Mesendoderm (in vitro differentiated cells): Measurements from ENCODE around the gene GREB1L.
A peak's percentile ranks its signal among the peaks of the same experiment; 100 is the strongest.

Source experiments
- DNase-seq: peaks from one replicate; pipeline ENCODE4 v3.0.0; 2013
- H2AK5ac ChIP-seq: 2 replicates; pipeline ENCODE4 v1.6.1; 2013; ENCODE audit warnings: low read length, inconsistent platforms
- H2BK120ac ChIP-seq: 2 replicates; pipeline ENCODE4 v1.6.1; 2013; ENCODE audit warnings: low read depth, mild to moderate bottlenecking, low read length, moderate library complexity, mixed read lengths
- H2BK15ac ChIP-seq: replicated peaks from 2 replicates; pipeline ENCODE4 v1.6.1; 2013; ENCODE audit warnings: low read depth, mild to moderate bottlenecking, moderate library complexity
- H2BK5ac ChIP-seq: 2 replicates; pipeline ENCODE4 v1.6.1; 2013; ENCODE audit warnings: low read length, inconsistent platforms
- H3K18ac ChIP-seq: 2 replicates; pipeline ENCODE4 v1.6.1; 2013; ENCODE audit warnings: mild to moderate bottlenecking, low read length, mixed read lengths
- H3K23ac ChIP-seq: one replicate; pipeline ENCODE4 v1.6.1; 2013; ENCODE audit warnings: low read length
- H3K27ac ChIP-seq: 2 replicates; pipeline ENCODE4 v1.5.1; 2013; ENCODE audit warnings: low read depth, mild to moderate bottlenecking, inconsistent platforms, low read length, moderate library complexity
- H3K27me3 ChIP-seq: 2 replicates; pipeline ENCODE4 v1.6.1; 2013; ENCODE audit warnings: low read length, control low read depth, mild to moderate bottlenecking, inconsistent platforms; ENCODE audit not compliant: insufficient read depth, poor library complexity
- H3K36me3 ChIP-seq: 2 replicates; pipeline ENCODE4 v1.6.1; 2013; ENCODE audit warnings: low read length, inconsistent platforms; ENCODE audit not compliant: control insufficient read depth, insufficient read depth
- H3K4ac ChIP-seq: one replicate; pipeline ENCODE4 v1.6.1; 2013; ENCODE audit warnings: low read depth, mild to moderate bottlenecking, low read length, moderate library complexity
- H3K4me1 ChIP-seq: 2 replicates; pipeline ENCODE4 v1.6.1; 2013; ENCODE audit warnings: low read depth, low read length, inconsistent platforms; ENCODE audit not compliant: control insufficient read depth
- H3K4me2 ChIP-seq: 2 replicates; pipeline ENCODE4 v1.6.1; 2013; ENCODE audit warnings: low read length
- H3K4me3 ChIP-seq: 2 replicates; pipeline ENCODE4 v1.5.1; 2013; ENCODE audit warnings: mild to moderate bottlenecking, low read length
- H3K56ac ChIP-seq: one replicate; pipeline ENCODE4 v1.6.1; 2013; ENCODE audit warnings: low read length
- H3K79me1 ChIP-seq: 2 replicates; pipeline ENCODE4 v1.6.1; 2013; ENCODE audit warnings: low read length, inconsistent platforms
- H3K79me2 ChIP-seq: 2 replicates; pipeline ENCODE4 v1.6.1; 2013; ENCODE audit warnings: mild to moderate bottlenecking, low read length; ENCODE audit not compliant: control insufficient read depth, insufficient read depth
- H3K9ac ChIP-seq: 2 replicates; pipeline ENCODE4 v1.6.1; 2013; ENCODE audit warnings: low read length, inconsistent platforms
- H4K5ac ChIP-seq: one replicate; pipeline ENCODE4 v1.6.1; 2013; ENCODE audit warnings: low read length
- H4K8ac ChIP-seq: one replicate; pipeline ENCODE4 v1.6.1; 2013; ENCODE audit warnings: low read depth, mild to moderate bottlenecking, control low read depth, low read length, moderate library complexity
- WGBS: extraction: QIAGEN DNeasy Blood & Tissue Kit; methylation state at CpG from one replicate; pipeline ENCODE4 v1.1.7; 2013; ENCODE audit warnings: low lambda C conversion rate, missing lambda C conversion rate; ENCODE audit not compliant: insufficient coverage; ENCODE audit errors: extremely low coverage; 5-methylcytosine and 5-hydroxymethylcytosine counted together

GREB1L gene

GRCh38 chr18:21513292-21513691 lies 271.3 kb downstream of the GREB1L start:
- no peak overlapping the region for H3K18ac ChIP-seq
- no CpG with 5 or more reads among the region's 2 CpGs for WGBS
- H3K9ac ChIP-seq: no peak overlapping the region
- H3K56ac ChIP-seq: no peak overlapping the region
- H3K79me1 ChIP-seq: no peaks in the 10 kb centered on the region
- no peak overlapping the region for H2BK5ac ChIP-seq
- H4K5ac ChIP-seq: no peak overlapping the region
- H3K27me3 ChIP-seq: no peaks in the 10 kb centered on the region
- H3K23ac ChIP-seq: no peak overlapping the region
- no peaks in the 10 kb centered on the region for H3K79me2 ChIP-seq
- H3K27ac ChIP-seq: no peak overlapping the region
- peak; percentile 11 for DNase-seq
- no peak overlapping the region for H2BK120ac ChIP-seq
- no peak overlapping the region for H3K4me3 ChIP-seq
- no peaks in the 10 kb centered on the region for H3K36me3 ChIP-seq
- no peak overlapping the region for H2AK5ac ChIP-seq
- H3K4me2 ChIP-seq: no peak overlapping the region
- no peak overlapping the region for H2BK15ac ChIP-seq
- no peak overlapping the region for H3K4ac ChIP-seq
- H4K8ac ChIP-seq: no peak overlapping the region
- H3K4me1 ChIP-seq: no peaks in the 10 kb centered on the region

GRCh38 chr18:21513741-21514140 lies 271.7 kb downstream of the GREB1L start:
- H3K36me3 ChIP-seq: no peaks in the 10 kb centered on the region
- WGBS: no CpG with 5 or more reads among the region's 5 CpGs

GRCh38 chr18:21522530-21522929 lies 280.5 kb downstream of the GREB1L start:
- no peak overlapping the region for H2AK5ac ChIP-seq
- no peaks in the 10 kb centered on the region for H3K4me1 ChIP-seq
- no peak overlapping the region for H3K4me2 ChIP-seq
- no peak overlapping the region for H4K8ac ChIP-seq
- no peak for DNase-seq
- H3K79me1 ChIP-seq: no peaks in the 10 kb centered on the region
- H2BK120ac ChIP-seq: no peak overlapping the region
- no peak overlapping the region for H3K4me3 ChIP-seq
- H3K4ac ChIP-seq: no peak overlapping the region
- WGBS: no CpG with 5 or more reads among the region's 6 CpGs
- H3K36me3 ChIP-seq: no peaks in the 10 kb centered on the region
- no peak overlapping the region for H2BK15ac ChIP-seq
- H3K23ac ChIP-seq: no peak overlapping the region
- no peak overlapping the region for H3K56ac ChIP-seq
- H3K27me3 ChIP-seq: no peaks in the 10 kb centered on the region
- no peaks in the 10 kb centered on the region for H3K79me2 ChIP-seq
- H4K5ac ChIP-seq: no peak overlapping the region
- no peak overlapping the region for H2BK5ac ChIP-seq
- no peak overlapping the region for H3K27ac ChIP-seq
- no peak overlapping the region for H3K9ac ChIP-seq
- H3K18ac ChIP-seq: no peak overlapping the region

More at GRCh38 chr18:21513741-21514140, 271.7 kb downstream of the GREB1L start:
- H2BK15ac ChIP-seq: no peak overlapping the region
- H3K4ac ChIP-seq: no peak overlapping the region
- H3K18ac ChIP-seq: no peak overlapping the region
- no peak overlapping the region for H3K23ac ChIP-seq
- no peaks in the 10 kb centered on the region for H3K79me2 ChIP-seq
- no peak overlapping the region for H2AK5ac ChIP-seq
- H4K8ac ChIP-seq: no peak overlapping the region
- no peak overlapping the region for H4K5ac ChIP-seq
- H3K27ac ChIP-seq: no peak overlapping the region
- no peak overlapping the region for H3K9ac ChIP-seq
- H3K4me1 ChIP-seq: no peaks in the 10 kb centered on the region
- DNase-seq: no peak
- no peak overlapping the region for H2BK120ac ChIP-seq
- no peak overlapping the region for H2BK5ac ChIP-seq
- H3K4me3 ChIP-seq: no peak overlapping the region
- no peaks in the 10 kb centered on the region for H3K79me1 ChIP-seq
- no peaks in the 10 kb centered on the region for H3K27me3 ChIP-seq
- H3K56ac ChIP-seq: no peak overlapping the region
- no peak overlapping the region for H3K4me2 ChIP-seq

- Histone ChIP-seq H2AK5ac (no peak overlapping the region), H4K5ac (no peak overlapping the region), H3K79me1 (no peaks in the 10 kb centered on the region), H3K56ac (no peak overlapping the region), H3K18ac (no peak overlapping the region), H3K36me3 (no peaks in the 10 kb centered on the region), H3K4me2 (no peak overlapping the region), H2BK120ac (no peak overlapping the region), H3K27me3 (no peaks in the 10 kb centered on the region), H2BK5ac (no peak overlapping the region), H3K4ac (no peak overlapping the region), H3K4me3 (no peak overlapping the region), H3K79me2 (no peaks in the 10 kb centered on the region), H4K8ac (no peak overlapping the region), H3K27ac (no peak overlapping the region), H2BK15ac (no peak overlapping the region), H3K9ac (no peak overlapping the region), H3K4me1 (no peaks in the 10 kb centered on the region), H3K23ac (no peak overlapping the region)
- no CpG with 5 or more reads among the region's 2 CpGs for WGBS
- DNase-seq: no peak
Measured at GRCh38 chr18:21525916-21526315, 283.9 kb downstream of the GREB1L start.

- no peak overlapping the region for H2BK5ac ChIP-seq
- no peaks in the 10 kb centered on the region for H3K79me1 ChIP-seq
Measured at GRCh38 chr18:21526463-21526862, 284.4 kb downstream of the GREB1L start.

GRCh38 chr18:21534327-21534726 lies 292.3 kb downstream of the GREB1L start:
- Histone ChIP-seq H3K4me1 (no peaks in the 10 kb centered on the region), H2BK5ac (no peak overlapping the region), H3K4me2 (no peak overlapping the region), H3K18ac (no peak overlapping the region), H2BK15ac (no peak overlapping the region), H3K79me2 (no peaks in the 10 kb centered on the region), H3K4me3 (no peak overlapping the region), H3K27ac (no peak overlapping the region), H3K4ac (no peak overlapping the region), H2AK5ac (no peak overlapping the region), H3K79me1 (no peaks in the 10 kb centered on the region), H2BK120ac (no peak overlapping the region), H3K23ac (no peak overlapping the region), H3K9ac (no peak overlapping the region), H3K27me3 (no peaks in the 10 kb centered on the region), H3K56ac (no peak overlapping the region), H4K5ac (no peak overlapping the region), H4K8ac (no peak overlapping the region), H3K36me3 (peaks cover 3% of the 10 kb centered on the region)
- DNase-seq: no peak
- WGBS: no CpG with 5 or more reads among the region's 1 CpG

More at GRCh38 chr18:21526463-21526862, 284.4 kb downstream of the GREB1L start:
- Histone ChIP-seq H3K4me2 (no peak overlapping the region), H3K27ac (no peak overlapping the region), H4K8ac (no peak overlapping the region), H3K79me2 (no peaks in the 10 kb centered on the region), H3K4me1 (no peaks in the 10 kb centered on the region), H2BK120ac (no peak overlapping the region), H3K9ac (no peak overlapping the region), H3K18ac (no peak overlapping the region), H3K4me3 (no peak overlapping the region), H3K4ac (no peak overlapping the region), H2AK5ac (no peak overlapping the region), H3K27me3 (no peaks in the 10 kb centered on the region), H3K36me3 (no peaks in the 10 kb centered on the region), H3K23ac (no peak overlapping the region), H2BK15ac (no peak overlapping the region), H4K5ac (no peak overlapping the region), H3K56ac (no peak overlapping the region)
- no CpG with 5 or more reads among the region's 2 CpGs for WGBS
- no peak for DNase-seq
